Stimulated activated CD4-positive, alpha-beta T cell treated with anti-CD3 and anti-CD28 coated beads, Interleukin-12 subunit alpha, Interleukin-12 subunit beta, amount 100 ng/mL, for 4 hours (primary cell): ENCODE data around the gene HACD4.
"Not testable (repeated sequence)": the region's sequence is repeated elsewhere in the genome, so short reads cannot be mapped to it uniquely, and the experiment has no call there.

Experiments
- DNase-seq: peaks from one replicate; pipeline ENCODE4 v3.0.0-alpha.2; 2020

HACD4 gene

DNA sequence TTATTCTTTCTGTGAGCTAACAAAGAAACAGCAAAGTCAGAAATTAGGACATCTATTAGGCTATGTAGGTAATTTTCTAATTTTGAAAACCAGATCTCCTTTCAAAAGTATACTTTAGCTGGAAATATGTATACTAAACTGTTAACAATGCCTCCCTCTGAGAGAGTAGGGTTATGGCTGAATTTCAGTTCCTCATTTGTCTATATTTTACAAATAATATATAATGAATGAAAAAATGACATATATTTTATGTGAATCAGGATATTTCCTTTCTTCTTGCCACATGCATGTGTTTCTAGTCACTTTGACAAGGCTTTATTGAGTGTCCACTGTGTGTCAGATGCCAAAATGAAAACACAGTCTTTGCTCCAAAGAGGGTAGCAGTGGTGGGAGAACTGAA is 15.4 kb downstream of the HACD4 start:
- no peak for DNase-seq

DNA sequence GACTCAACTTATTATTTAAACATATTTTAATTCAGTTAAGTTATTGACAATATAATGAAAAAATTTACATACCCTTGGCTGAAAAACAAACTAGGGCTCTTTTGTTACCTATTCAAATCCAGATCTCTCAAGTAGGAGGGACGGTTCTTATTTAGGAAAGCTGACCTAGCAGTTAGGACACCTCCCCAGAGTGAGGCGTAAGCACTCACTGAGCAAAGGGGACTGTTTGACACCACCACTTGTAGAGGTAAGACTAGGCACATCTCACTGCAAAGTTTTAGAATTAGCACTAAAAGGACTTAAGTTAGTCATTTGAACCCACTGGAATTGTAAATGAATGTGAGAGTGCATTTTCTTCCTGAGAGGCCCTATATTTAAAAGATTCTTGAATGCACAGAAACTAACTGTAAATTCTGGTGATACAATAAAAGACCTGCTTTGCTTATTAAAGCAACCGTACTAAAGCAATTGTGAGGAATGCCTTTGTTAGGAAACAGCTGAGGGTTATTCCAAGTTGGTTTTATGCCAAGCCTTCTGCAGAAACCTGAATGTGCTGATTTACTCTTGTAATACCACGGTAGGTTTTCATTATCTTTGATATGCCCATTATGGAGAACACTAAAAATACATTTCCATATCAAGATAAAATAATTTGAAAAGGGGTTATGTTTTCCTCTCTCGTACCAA is 16.2 kb downstream of the HACD4 start:
- no peak for DNase-seq

DNA sequence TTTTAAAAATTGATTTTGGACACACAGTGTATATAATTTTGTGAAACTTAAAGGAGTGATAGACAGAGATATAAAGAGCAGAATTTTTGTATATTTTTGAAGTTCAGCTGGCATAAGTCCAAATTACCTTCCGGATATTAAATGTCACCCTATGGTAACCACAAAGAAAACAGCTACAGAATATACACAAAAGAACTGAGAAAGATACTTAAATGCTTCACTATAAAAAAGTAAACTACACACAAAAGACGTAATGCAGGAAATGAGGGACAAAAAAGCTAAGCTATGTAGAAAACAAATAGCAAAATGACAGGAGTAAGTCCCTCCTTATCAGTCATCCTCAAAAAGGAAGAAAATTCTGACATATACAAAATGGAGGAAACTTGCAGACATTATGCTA is 29.4 kb downstream of the HACD4 start:
- DNase-seq, result no peak

DNA sequence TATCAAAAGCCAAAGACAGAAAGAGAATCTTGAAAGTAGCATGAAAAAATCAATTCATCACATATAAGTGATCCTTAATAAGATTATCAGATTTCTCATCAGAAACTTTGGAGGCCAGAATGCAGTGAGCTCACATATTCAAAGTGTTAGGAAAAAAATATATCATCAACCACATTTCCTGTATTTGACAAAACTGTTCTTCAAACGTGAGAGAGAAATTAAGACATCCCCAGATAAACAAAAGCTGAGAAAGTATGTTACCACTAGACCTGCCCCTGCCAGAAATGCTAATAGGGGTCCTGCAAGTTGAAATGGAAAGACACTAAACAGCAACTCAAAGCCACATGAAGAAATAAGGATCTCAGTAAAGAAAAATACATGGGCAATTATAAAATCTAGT is 29.9 kb downstream of the HACD4 start:
- no peak for DNase-seq

DNA sequence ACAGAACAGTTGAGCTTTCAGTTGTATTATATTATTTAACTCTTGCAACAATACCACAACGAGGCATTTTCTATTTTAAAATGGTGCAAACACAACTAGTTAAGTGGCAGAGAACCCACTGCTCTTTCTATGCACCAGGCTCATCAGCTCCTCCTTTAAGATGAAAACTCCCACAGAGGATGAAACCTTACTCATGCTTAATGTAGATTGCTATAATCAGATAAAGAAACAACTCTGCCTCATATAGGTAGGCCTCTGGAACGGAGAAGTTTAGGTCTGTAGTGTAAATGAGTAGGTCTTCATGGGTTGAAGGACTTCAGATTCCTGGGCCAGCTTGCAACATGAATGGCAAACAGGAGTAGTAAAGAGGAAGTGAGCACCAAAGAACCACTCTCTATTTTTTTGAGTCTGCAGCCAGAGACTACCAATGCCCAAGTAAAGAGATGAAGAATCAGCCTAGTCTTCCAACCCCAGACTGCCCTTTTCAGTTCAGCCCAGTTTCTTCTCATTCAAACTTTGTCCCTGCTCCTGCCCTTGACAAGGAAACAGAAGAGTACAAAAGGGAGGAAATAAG is 33.9 kb downstream of the HACD4 start:
- no peak for DNase-seq

DNA sequence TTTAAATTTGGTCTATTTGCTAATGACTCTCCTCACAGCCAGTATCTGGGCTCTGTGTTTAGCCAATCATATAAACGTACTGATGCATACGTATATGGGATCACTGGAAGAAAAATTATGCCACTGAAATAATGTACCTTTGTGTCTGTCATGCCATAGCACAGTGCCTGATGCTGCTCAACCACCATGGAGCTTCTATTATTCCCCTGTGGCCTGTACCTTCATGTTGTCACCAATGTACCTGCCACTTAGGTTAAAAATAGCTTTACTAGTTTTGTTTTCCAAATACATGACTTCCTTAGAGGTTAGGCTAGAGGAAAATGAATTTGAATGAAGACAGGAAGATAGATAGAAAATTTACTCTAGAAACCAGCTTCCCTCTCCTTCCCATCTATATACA is 34.6 kb downstream of the HACD4 start:
- no peak for DNase-seq

DNA sequence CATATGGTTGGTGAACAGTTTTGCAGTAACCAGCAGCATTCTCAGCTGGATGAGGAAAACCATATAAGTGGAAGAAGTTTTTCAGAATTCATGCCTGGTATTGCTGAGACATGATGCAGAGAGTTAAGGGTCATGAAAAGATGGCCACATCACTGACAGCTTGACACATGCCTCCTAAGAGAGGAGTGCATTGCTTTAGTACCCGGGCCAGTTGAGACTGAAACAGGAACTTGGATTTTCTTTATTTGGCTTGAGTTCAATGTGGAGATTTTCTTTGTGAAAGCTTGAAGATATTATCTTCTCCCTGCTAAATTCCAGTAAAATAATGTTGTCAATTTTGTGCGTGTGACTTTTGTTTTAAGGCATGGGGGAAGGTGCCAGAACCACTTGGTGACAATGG is 35.8 kb downstream of the HACD4 start:
- DNase-seq, result no peak

DNA sequence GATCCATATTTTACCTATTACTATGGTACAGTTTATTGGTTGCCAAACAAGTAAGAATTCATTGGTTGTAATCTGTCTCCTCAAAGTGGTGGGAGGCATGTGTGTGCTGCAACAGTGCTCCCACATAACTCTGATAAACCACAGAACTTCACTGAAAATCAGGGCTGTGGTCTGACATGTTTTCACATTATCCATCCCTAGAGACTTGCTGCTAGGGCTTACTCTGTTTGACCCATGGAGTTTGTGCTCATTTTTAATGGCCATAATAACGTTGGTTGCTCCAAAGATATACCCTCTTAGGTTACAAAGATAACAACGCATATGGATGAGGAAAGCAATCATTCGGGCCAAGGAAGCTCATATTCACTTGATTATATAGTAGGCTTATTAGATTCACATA is 37.0 kb downstream of the HACD4 start:
- DNase-seq, result no peak

DNA sequence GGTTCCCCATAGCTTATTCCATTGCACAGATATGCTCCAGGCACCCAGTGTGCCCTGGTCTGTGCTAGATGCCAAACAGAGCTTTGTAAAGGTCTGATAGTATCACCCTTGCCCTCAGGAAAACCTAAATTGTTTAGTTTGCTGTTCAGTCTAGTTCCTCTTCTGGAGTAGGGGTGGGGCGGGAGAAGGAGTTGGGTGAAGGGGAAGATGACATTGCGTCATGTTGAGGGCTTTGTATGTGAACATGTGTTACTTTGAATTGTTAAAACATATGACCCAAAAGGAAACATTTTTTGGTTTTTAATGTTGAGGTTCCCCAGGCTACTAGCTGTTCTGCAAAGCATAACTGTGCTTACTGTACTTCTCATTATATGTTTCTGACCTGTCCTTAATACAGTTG is 40.6 kb downstream of the HACD4 start:
- no peak for DNase-seq

DNA sequence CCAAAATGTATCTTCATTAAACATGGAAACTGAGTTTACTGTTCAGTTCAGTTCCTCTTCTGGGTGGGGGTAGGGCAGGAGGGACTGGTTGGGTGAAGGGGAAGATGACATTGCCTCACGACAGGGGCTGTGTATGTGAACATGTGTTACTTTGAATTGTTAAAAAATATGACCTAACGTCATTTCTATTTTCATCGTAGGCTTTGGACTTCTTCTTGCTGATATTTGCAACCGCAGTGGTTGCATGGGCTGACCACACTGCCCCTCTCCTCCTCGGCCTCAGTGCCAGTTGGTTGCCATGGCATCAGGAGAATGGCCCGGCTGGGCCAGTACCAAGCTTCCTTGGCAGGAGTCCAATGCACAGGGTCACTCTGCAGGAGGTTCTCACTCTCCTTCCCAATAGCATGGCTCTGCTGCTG is 41.5 kb downstream of the HACD4 start:
- no peak for DNase-seq

DNA sequence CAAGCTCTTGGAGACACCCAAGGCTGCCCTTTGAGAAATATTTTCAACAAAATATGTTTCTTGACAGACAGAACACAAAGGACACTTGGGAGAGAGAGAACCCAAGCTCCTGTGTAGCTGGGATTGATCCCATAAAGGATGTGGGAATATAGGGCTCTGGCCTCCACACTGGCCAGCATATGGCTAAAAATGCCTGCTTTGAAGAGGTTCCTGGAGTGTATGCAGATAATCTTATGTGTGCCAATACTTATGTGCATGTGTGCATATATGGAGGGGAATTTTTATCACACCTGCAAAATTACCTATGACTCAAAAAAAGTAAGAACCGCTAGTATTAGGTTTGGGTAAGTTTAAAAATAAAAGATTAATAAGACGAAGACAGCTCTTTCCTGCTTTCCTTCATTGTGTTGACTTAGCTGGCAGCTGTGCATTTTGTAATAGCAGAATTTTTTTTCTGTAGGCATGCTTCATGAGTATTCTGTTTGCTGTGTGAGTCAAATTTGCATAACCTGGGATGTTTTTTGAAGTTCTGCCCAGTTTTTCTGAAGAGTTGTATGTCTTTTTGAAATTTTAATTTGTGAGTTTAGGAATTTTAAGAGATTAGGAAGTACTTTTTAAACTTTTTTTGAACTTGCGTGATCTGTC is 42.6 kb downstream of the HACD4 start:
- DNase-seq, result no peak

DNA sequence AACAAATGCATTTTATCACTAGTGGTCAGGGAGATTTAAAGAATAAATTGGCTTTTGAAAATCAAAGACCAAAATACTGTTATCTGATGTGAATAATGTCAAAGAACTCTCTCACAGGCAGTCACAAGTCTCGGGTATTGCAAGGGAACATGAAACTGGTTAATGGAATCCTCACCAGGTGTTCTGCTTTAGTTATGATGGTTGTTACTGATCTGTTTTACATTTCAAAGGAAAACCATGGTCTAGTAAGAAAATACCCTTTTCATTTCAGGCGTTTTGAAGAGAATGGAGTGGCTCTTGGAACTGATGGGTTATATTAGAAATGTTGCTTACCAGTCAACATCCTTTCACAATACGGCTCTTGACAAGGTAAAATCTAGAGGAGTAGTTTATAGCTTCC is 43.4 kb downstream of the HACD4 start:
- DNase-seq, result no peak

DNA sequence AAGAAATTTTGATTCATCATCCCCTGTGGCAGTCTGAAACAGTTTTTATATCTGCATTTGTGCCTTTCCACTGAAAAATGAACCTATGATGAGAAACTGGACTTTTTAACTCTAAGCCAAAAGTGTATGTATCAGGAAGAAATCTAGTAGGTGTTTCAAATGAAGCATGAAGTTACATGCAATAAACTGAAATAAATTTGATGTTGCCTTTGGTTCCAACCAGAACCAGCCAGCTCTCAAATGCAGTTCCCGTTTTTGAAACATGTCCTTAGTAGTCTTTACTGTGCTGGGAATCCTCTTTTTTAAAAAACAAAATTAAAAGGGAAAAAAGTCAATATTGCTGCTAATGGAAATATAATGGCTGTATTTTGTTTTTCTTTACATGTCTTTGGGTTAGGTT is 43.9 kb downstream of the HACD4 start:
- DNase-seq, result no peak

DNA sequence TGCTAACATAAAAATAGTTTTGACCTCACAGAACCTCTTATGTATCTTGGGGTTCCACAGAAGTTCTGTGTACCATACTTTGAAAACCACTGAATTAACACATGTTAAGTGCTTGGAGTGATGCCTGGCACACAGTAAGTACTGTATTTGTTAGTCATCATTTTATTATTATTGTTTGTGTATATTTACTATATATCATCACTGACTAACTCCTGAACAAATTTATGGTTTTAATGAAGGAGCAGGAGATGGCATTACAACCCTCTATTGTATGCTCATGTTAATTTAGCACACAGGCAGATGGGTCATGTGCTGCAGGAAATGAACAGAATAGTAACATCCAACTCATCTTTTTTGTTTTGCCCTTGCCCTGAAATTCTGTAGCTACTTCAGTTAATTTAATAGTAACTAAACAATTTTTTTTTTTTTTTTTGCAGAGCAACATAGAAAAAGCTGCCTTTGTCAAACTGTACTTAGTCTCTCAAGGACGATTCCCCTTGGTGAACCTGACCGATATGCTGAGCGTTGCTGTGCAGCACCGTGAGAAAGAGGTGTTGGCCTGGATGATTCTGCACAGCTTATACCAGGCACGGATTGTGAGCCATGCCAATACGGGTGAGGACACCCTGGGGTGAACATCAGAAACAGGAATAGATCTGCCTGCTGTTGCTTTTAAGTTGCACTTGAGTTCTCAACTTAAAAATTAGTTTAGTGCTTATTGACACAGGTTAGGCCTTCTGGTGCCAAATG is 45.4 kb downstream of the HACD4 start:
- DNase-seq, result no peak

DNA sequence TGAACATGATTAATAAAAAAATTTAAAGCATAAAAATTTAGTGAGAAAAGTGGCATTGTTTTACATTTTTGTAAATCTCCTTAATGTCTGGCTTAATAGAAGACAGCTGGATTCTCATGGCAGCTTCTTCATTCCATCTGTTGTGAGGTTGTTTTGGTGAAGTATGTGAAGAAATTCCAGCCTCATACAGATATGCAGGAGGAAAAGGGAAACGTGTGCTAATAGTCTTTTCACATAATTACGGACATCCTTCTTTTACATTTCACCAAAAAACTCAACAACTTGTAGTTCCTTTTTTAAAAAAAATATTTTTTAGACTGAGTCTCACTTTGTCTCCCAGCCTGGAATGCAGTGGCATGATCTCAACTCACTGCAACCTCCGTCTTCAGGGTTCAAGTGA is 46.9 kb downstream of the HACD4 start:
- DNase-seq, result no peak

DNA sequence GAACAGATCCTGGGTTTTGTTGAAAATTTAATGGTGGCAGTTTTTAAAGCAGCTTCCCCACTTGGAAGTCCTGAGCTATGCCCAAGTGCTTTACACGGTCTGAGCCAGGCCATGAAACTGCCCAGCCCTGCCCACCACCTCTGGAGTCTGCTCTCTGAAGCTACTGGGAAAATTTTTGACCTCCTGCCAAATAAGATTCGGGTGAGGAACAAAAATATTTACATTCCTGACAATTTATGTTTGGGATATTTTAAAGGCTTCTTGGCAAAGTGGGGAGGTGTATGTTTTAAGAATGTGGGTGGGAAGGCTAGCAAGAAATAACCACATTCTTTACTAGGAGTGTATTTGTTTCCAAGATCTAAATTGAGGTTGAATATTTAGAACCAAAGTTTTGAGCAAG is 50.0 kb downstream of the HACD4 start:
- no peak for DNase-seq

DNA sequence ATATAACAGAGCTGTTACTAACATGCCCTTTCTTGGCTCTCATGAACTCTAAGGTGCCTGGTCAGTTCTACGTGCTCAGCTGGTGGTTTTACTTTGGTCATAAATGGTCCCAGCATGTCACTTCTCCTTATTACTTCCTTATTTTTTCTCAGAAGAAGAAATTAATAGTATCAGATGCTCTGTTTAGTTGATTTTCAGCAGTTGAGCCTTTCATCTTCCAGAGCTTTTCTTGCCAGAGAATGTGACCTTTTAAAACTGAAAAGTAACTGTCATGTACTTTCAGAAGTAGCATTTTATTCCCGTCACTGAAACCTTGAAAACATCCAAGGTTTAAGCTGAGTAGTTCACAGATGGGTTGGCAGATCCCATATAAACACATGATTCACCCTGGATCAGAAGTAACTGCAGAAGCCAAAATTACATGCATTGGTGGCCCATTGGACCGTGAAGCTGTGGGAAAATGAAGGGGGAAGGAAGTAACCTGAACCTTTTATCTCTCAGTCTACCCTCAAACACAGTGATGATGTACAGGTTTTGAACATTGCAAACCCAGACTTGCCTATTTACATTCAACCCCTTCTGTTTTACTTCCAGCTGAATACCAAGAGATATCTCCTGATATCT is 50.5 kb downstream of the HACD4 start:
- DNase-seq, result no peak

DNA sequence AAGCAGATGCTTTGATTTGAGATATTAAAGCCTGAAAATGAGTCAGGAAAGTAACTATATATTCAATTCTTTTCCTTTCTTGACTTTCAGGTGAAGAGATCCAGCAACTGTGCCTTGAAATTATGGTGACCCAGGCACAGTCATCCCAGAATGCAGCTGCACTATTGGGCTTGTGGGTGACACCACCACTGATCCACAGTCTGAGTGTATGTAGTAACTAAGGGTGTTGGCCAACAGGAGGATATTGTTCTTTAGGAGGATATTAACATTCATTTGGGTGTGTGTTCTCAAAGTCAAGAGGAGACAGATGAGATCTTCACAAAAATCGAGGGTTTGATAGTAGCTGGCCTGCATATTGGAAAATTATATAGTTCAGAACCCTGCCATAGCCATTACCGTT is 53.2 kb downstream of the HACD4 start:
- no peak for DNase-seq

DNA sequence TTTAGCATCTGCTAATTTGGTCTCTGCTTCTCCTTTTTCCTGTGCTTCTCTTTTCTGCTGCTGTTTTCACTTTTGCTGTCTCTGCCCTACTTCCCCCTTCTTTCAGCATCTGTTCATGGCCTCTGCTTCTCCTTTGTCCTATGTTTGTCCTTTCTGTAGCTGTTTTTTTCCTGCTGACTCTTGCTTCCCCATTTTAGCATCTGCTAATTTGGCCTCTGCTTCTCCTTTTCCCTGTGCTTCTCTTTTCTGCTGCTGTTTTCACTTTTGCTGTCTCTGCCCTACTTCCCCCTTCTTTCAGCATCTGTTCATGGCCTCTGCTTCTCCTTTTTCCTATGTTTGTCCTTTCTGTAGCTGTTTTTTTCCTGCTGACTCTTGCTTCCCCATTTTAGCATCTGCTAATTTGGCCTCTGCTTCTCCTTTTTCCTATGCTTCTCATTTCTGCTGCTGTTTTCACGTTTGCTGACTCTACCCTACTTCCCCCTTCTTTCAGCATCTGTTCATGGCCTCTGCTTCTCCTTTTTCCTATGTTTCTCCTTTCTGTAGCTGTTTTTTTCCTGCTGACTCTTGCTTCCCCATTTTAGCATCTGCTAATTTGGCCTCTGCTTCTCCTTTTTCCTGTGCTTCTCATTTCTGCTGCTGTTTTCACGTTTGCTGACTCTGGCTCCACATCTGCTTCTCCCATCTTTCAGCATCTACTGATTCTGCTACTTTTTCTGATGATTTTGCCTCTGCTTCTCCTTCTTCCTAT is 57.1 kb downstream of the HACD4 start:
- not testable (repeated sequence) for DNase-seq

DNA sequence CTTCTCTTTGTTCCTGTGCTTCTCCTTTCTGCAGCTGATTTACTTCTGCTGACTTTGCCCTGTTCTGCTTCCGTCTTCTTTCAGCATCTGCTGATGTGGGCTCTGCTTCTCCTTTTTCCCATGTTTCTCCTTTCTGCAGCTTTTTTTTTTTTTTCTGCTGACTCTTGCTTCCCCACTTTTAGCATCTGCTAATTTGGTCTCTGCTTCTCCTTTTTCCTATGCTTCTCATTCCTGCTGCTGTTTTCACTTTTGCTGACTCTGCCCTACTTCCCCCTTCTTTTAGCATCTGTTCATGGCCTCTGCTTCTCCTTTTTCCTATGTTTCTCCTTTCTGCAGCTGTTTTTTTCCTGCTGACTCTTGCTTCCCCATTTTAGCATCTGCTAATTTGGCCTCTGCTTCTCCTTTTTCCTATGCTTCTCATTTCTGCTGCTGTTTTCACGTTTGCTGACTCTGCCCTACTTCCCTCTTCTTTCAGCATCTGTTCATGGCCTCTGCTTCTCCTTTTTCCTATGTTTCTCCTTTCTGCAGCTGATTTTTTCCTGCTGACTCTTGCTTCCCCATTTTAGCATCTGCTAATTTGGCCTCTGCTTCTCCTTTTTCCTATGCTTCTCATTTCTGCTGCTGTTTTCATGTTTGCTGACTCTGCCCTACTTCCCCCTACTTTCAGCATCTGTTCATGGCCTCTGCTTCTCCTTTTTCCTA is 58.0 kb downstream of the HACD4 start:
- not testable (repeated sequence) for DNase-seq

DNA sequence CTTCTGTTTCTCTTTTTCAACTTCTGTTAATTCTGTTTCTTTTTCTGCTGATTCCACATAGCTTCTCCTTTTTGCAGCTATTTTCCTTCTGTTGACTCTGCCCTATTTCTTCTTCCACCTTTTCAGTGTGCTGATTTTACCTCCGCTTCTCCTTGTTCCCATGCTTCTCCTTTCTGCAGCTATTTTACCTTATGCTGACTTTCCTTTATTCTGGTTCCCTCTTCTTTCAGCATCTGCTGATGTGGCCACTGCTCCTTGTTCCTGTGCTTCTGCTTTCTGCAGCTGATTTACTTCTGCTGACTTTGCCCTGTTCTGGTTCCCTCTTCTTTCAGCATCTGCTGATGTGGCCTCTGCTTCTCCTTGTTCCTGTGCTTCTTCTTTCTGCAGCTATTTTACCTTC is 58.8 kb downstream of the HACD4 start:
- DNase-seq, result no peak
